Medulla oblongata (tissue), 1 donor: ENCODE measurements around the gene NDUFA11.
A peak's percentile ranks its signal among the peaks of the same experiment; 100 is the strongest.

Experiments
- DNase-seq: peaks from one replicate; pipeline ENCODE4 v3.0.0-alpha.2; 2015; ENCODE audit errors: extremely low spot score

Gene NDUFA11

GRCh38 chr19:5932609-5933262 lies 29.1 kb upstream of the NDUFA11 start:
- no peak for DNase-seq

- DNase-seq, result no peak
These were observed 28.6 kb upstream of the NDUFA11 start for GRCh38 chr19:5932146-5932545.

- DNase-seq, result no peak
These were observed 27.7 kb upstream of the NDUFA11 start for GRCh38 chr19:5931251-5931650.

- no peak for DNase-seq
These were observed 26.0 kb upstream of the NDUFA11 start for GRCh38 chr19:5929625-5930024.

- no peak for DNase-seq
These were observed 25.6 kb upstream of the NDUFA11 start for GRCh38 chr19:5929179-5929578.

GRCh38 chr19:5927441-5927821 lies 23.8 kb upstream of the NDUFA11 start:
- DNase-seq, result no peak

- DNase-seq, result peak; percentile 33
These were observed 23.3 kb upstream of the NDUFA11 start for GRCh38 chr19:5926641-5927440.

GRCh38 chr19:5925830-5926427 lies 22.3 kb upstream of the NDUFA11 start:
- no peak for DNase-seq

- DNase-seq, result no peak
These were observed 19.8 kb upstream of the NDUFA11 start for GRCh38 chr19:5923356-5923755.

GRCh38 chr19:5922161-5922545 lies 18.6 kb upstream of the NDUFA11 start:
- no peak for DNase-seq

GRCh38 chr19:5921516-5922160 lies 18.0 kb upstream of the NDUFA11 start:
- no peak for DNase-seq

- no peak for DNase-seq
These were observed 15.0 kb upstream of the NDUFA11 start for GRCh38 chr19:5918463-5919079.

GRCh38 chr19:5917431-5918107 lies 14.0 kb upstream of the NDUFA11 start:
- DNase-seq, result no peak

- DNase-seq, result no peak
These were observed 12.7 kb upstream of the NDUFA11 start for GRCh38 chr19:5916181-5916708.

GRCh38 chr19:5915782-5916165 lies 12.2 kb upstream of the NDUFA11 start:
- no peak for DNase-seq

GRCh38 chr19:5914946-5915781 lies 11.6 kb upstream of the NDUFA11 start:
- DNase-seq, result no peak

GRCh38 chr19:5914358-5914774 lies 10.8 kb upstream of the NDUFA11 start:
- no peak for DNase-seq

- peak; percentile 76 for DNase-seq
These were observed 10.3 kb upstream of the NDUFA11 start, which contains the start of gene CAPS for GRCh38 chr19:5913739-5914357. CAPS (plus strand) TSS chr19:5914254; CDS start chr19:5914407, 153 bp downstream.

GRCh38 chr19:5911366-5911765 lies 7.8 kb upstream of the NDUFA11 start:
- DNase-seq, result no peak

GRCh38 chr19:5910638-5910907 lies 7.0 kb upstream of the NDUFA11 start:
- no peak for DNase-seq
